Stimulated activated effector memory CD8-positive, alpha-beta T cell treated with anti-CD3 and anti-CD28 coated beads, Interleukin-12 subunit alpha, Interleukin-12 subunit beta, amount 100 ng/mL, for 72 hours (primary cell): ENCODE measurements around the gene INPP5A.

Experiments used
- ATAC-seq: fragments of 150-1000 bp; cut with Tn5 transposase; 2 replicates; pipeline ENCODE4 v1.10.0; 2021
- DNase-seq, 2 donors: peaks; one replicate each; pipeline ENCODE4 v3.0.0; 2021 to 2022; ENCODE audit warnings: low spot score in 2 of 2
- H3K27ac Mint-ChIP-seq: one replicate; pipeline ENCODE4 v1.8.0; 2022; ENCODE audit warnings: mild to moderate bottlenecking, mixed read lengths
- H3K36me3 Mint-ChIP-seq: one replicate; pipeline ENCODE4 v1.8.0; 2022; ENCODE audit warnings: mild to moderate bottlenecking, mixed read lengths
- H3K4me1 Mint-ChIP-seq: one replicate; pipeline ENCODE4 v1.8.0; 2022; ENCODE audit warnings: mixed read lengths
- H3K4me3 Mint-ChIP-seq: one replicate; pipeline ENCODE4 v1.8.0; 2022; ENCODE audit warnings: mild to moderate bottlenecking, mixed read lengths
- H3K9me3 Mint-ChIP-seq: one replicate; pipeline ENCODE4 v1.8.0; 2022; ENCODE audit warnings: mixed read lengths

INPP5A gene

DNA sequence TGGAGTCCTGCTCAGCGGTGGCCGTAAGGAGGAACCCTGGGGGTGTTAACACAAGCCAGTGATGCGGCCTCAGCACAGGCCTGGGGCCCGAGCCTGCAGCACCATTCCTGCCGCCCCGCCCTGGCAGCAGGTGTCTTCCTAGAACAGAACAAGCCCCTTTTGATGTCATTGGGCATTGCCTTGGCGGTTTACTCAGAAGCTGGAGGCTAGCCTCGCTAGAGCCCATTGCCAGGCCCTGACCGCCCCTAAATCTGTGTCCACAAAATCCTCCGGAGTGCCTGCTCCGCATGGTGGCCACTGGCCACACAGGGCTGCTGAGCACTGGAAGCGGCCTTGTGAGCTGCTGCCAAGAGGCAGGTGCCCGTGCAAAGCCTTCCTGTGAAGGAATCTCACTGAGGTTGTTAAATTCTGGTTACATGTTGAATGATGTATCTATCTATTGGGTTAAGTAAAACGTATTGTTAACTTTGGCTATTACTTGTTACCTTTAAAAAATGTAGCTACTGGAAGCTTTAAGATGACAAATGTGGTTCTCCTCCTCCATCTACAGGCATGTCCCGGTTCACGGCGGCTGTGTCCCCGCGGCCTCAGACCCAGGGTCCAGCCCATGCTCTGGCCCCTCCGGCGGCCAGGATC is 1.2 kb upstream of the INPP5A start:
- no peak for ATAC-seq
- peaks cover 5% of the 10 kb centered on the region for H3K9me3 Mint-ChIP-seq
- peak overlapping the region; percentile 91 for H3K4me3 Mint-ChIP-seq
- H3K4me1 Mint-ChIP-seq: peaks cover 37% of the 10 kb centered on the region
- H3K27ac Mint-ChIP-seq: no peak overlapping the region
- DNase-seq: no peak
- H3K36me3 Mint-ChIP-seq: peaks cover 13% of the 10 kb centered on the region

DNA sequence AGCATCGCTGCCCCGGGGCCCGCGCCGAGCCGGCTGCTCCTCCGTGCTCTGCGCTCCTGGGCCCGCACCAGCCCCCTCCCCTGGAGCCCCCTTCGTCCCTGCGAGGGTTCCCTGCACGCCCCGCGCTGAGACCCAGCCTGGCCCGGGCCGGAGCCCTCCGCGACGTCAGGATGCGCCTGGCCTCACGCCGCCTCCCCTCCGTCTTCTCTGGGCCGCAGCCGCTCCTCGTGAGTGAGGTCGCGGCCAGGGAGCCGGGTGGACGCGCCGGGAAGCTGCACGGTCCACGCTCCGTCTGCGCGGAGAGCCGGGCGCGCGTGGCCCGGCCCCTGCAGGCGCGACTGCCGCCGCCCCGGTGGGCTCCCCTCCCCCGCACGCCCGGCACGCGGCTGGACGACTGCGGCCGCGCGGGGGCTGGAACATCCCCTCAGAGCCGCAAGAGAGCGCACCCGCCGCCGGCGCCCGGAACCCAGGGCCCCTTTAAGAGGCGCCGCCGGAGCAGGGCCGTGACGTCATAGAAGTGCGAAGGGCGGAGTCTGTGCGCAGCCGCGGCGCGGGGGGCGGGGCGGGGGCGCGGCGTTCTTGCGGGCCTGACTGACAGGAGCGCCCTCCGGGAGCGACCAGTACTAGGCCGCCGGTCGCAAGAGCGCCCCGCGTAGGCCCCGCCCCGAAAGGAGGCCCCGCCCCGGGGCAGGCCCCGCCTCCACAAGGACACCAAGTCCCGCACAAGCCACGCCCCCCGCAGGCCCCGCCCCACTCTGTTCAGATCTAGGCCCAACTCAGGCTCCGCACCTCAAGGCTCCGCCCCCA is 507 bp upstream of the INPP5A start:
- Mint-ChIP-seq H3K36me3 (peaks cover 13% of the 10 kb centered on the region), H3K27ac (no peak overlapping the region), H3K4me3 (peak overlapping the region; percentile 91), H3K9me3 (no peaks in the 10 kb centered on the region), H3K4me1 (peaks cover 44% of the 10 kb centered on the region)
- ATAC-seq (peak; percentile 91), DNase-seq (peak; percentile 100)

DNA sequence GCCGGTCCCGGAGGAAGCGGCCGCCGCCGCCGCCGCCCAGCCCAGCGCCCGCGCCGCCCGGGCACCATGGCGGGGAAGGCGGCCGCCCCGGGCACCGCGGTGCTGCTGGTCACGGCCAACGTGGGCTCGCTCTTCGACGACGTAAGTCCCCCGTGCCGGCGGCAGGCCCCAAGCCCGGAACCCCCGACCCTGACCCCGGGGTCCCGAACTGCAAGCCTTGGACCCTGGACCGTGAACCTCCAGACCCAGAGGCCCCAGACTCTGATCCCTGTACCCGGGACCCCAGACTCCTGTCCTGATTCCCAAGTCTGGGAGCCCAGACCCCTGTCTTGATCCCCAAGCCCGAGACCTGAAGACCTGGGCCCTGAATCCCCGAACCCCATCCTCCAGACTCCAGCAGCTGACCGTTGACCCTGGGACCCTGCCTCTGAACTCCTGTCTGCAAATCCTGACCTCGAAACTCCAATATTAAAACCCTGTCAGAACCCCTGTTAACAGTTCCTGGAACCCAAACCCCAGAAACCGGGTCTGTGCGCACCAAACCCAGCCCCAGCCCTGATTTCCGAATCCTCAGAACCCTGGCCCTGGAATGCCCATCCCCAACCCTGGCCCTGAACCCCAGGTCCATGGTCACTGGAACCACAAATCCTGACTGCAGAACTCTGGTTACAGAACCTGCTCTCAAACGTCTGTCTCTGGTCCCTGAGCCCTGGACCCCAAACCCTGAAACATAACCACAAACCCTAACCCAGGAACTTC is 623 bp downstream of the INPP5A start:
- peaks cover 50% of the 10 kb centered on the region for H3K4me1 Mint-ChIP-seq
- ATAC-seq (no peak), DNase-seq (no peak)
- H3K36me3 Mint-ChIP-seq: peaks cover 13% of the 10 kb centered on the region
- no peaks in the 10 kb centered on the region for H3K9me3 Mint-ChIP-seq
- H3K27ac Mint-ChIP-seq: peak overlapping the region; percentile 88
- peak overlapping the region; percentile 91 for H3K4me3 Mint-ChIP-seq

DNA sequence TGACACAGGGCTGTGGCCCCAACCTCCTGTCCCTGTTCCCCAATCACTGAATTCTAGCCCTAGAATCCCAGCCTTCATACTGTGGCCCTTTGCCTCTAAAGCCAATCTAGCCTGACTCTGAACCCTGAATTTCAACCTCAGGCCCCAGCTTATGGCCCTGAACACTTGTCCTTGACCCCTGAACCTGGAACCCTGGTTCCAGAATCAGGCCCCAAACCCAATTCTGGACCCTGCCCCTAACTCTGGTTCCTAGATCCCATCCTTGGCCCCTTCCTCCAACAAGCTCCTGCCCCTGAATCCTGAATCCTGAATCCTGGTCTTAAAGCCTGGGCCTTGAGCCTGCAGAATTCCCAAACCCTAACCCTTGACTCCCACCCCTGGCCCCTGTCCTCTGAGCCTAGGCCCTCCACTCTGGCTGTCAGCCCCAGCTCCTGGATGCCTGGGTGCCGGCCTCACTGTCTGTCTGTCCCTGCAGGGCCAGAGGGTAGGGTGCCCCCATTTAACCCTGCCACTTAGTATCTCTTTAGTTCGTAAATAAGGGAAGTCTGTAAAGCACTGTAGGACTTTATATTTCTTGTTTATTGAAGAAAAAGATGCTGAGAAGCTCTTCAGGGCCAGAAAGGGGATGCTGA is 1.3 kb downstream of the INPP5A start:
- Mint-ChIP-seq H3K4me1 (peaks cover 52% of the 10 kb centered on the region), H3K36me3 (peaks cover 13% of the 10 kb centered on the region), H3K27ac (peak overlapping the region; percentile 88), H3K9me3 (no peaks in the 10 kb centered on the region), H3K4me3 (peak overlapping the region; percentile 91)
- no peak for ATAC-seq
- no peak for DNase-seq

DNA sequence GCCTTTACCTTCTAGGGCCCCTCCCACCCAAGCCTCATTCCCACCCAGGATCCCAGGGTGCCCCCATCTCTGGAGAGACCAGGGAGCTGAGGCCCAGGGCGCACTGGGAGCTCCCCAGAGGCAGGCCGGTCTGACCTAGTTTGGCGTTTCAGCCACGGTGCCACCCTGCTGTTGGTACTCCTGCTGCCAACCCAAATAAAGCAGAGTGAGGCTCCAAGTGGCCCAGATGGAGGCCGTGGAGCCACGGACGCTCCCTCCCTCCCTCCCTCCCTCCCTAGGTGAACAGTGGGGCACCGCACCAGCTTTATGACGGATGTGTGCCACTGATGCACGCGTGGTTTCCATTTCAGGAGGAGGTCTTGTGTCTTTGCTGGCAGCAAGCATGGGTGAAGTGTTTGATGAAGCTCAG is 1.8 kb downstream of the INPP5A start:
- no peak for ATAC-seq
- no peak for DNase-seq
- Mint-ChIP-seq H3K4me3 (peak overlapping the region; percentile 91), H3K36me3 (peaks cover 13% of the 10 kb centered on the region), H3K4me1 (peaks cover 57% of the 10 kb centered on the region), H3K27ac (peak overlapping the region; percentile 88), H3K9me3 (no peaks in the 10 kb centered on the region)

DNA sequence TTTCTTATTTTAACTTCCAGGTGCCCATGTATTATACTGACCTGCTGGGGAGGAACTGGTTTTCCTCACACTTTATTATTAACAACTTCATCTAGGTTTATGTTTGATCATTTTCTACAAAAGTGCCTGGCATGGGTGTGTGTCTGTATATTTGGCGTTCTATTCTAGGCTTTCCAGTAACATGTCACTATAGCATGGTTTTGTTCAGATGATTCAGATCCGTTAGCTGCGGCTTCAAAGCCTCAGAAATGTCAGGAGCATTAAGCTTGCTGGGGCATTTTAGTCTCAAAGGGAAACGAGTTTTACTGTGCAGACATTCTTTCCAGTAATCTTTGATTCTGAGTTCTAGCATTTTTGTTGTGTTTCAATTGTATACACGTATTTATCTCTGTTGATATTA is 2.3 kb downstream of the INPP5A start:
- ATAC-seq (no peak), DNase-seq (no peak)
- Mint-ChIP-seq H3K27ac (no peak overlapping the region), H3K4me1 (peaks cover 60% of the 10 kb centered on the region), H3K4me3 (peak overlapping the region; percentile 91), H3K9me3 (no peaks in the 10 kb centered on the region), H3K36me3 (peaks cover 12% of the 10 kb centered on the region)

DNA sequence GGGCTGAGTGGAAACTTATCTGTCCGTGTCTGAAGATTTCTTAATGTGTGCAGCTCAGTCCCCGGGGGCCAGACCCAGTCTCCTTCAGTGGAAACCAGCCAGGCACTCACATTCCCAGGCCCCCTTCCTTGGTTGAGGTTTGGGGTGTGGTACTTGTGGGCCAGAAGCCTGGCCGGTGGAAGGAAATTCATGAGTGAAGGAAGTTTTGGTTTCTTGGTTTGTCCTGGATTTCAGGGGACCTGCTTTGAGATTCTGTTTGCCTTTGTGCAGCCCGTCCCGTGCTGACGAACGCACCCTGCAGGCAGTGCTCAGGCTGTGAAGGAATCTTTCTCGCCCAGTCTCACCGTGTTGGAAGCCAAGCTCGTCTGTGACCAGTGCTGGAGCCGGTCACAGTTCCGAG is 2.9 kb downstream of the INPP5A start:
- no peaks in the 10 kb centered on the region for H3K9me3 Mint-ChIP-seq
- H3K36me3 Mint-ChIP-seq: peaks cover 6% of the 10 kb centered on the region
- H3K4me3 Mint-ChIP-seq: peak overlapping the region; percentile 91
- H3K4me1 Mint-ChIP-seq: peaks cover 58% of the 10 kb centered on the region
- DNase-seq (no peak), ATAC-seq (no peak)
- H3K27ac Mint-ChIP-seq: no peak overlapping the region

DNA sequence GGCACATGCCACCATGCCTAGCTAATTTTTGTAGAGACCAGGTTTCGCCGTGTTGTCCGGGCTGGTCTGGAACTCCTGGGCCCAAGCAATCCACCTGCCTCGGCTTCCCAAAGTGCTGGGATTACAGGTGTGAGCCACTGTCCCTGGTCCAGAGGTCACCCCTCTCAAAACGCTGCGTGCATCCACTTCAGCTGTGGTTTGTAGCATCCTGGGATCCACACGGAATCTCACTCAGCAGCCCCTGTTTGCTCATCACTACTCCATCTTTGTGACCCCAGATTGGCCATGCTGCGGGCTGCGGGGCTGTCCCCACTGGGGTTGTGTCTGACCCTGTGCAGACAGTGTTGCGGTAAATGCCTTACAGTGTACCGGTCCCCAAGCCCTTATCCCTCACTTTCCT is 3.5 kb downstream of the INPP5A start:
- no peaks in the 10 kb centered on the region for H3K9me3 Mint-ChIP-seq
- H3K27ac Mint-ChIP-seq: peak overlapping the region; percentile 60
- H3K4me1 Mint-ChIP-seq: peaks cover 57% of the 10 kb centered on the region
- peak overlapping the region; percentile 22 for H3K4me3 Mint-ChIP-seq
- DNase-seq: no peak
- no peak for ATAC-seq
- H3K36me3 Mint-ChIP-seq: peaks cover 6% of the 10 kb centered on the region

DNA sequence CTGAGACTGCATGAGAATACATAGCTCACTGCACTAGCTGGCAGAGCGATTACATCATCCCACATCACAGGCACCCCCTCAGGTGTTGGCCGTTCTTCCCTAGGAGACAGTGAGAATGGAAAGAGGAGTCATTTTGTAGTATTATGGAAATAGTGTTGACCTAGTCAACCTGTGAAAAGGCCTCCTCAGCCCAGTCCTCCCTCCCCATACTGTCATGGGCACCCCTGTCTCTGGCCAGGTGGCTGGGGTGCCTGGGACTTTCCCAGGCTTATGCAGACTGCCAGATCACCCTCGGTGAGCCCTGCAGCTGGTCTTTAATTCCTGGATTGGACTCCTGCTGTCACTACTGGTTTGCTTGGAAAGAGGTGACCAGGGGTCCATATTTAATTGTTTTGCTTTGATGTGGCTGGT is 4.0 kb downstream of the INPP5A start:
- Mint-ChIP-seq H3K9me3 (no peaks in the 10 kb centered on the region), H3K4me1 (peaks cover 57% of the 10 kb centered on the region), H3K27ac (peak overlapping the region; percentile 60), H3K4me3 (peak overlapping the region; percentile 22), H3K36me3 (peaks cover 6% of the 10 kb centered on the region)
- no peak for DNase-seq
- no peak for ATAC-seq

DNA sequence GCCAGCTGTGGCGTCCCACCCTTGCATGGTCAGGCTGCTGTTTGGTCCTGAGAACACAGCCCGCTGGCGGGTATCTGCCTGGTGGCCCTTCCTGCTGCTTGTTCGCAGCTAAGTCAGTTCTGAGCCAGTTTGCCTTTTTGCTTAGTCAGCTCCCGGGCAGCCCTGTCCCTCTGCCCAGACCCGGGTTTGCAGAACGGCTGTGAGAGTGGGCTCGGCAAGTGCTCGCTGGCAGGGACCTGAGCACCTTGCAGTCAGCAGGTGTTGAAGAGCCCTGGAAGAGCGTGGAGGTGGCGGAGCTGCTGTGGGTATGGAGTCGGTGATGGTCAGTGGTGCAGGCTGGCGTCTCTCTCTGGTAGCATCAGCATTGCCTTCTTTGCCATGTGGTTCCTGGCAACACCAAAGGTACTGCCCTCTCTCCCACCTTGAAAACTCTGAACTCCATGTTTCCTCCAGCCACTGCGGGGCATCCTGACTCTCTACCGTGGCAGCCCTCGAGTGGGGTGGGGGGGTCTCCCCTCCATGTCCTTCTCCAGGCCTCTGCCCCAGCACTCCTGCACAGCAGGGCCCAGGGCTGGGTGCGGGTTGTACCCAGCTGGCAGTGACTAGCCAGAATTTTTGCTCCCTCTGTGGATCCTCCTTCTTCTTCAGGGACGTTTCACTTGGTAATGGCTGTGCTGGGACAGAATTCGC is 4.6 kb downstream of the INPP5A start:
- DNase-seq (no peak), ATAC-seq (no peak)
- peaks cover 57% of the 10 kb centered on the region for H3K4me1 Mint-ChIP-seq
- no peak overlapping the region for H3K27ac Mint-ChIP-seq
- H3K36me3 Mint-ChIP-seq: peaks cover 6% of the 10 kb centered on the region
- no peaks in the 10 kb centered on the region for H3K9me3 Mint-ChIP-seq
- no peak overlapping the region for H3K4me3 Mint-ChIP-seq

DNA sequence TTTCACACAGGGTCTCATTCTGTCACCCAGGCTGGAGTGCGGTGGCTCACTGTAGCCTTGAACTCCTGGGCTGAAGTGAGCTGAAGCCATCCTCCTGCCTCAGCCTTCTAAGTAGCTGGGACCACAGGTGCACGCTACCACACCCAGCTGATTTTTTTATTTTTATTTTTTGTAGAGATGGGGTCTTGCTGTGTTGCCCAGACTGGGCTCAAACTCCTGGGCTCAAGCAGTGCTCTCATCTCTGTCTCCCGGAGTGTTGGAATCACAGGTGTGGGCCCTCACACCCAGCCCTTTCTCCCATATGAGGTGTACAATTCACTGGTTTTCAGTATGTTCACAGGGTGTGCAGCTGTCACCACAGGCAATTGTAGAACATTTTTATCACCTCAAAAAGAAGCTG is 5.2 kb downstream of the INPP5A start:
- no peak for DNase-seq
- Mint-ChIP-seq H3K27ac (no peak overlapping the region), H3K4me1 (peaks cover 57% of the 10 kb centered on the region), H3K4me3 (no peak overlapping the region), H3K36me3 (peaks cover 6% of the 10 kb centered on the region), H3K9me3 (no peaks in the 10 kb centered on the region)
- no peak for ATAC-seq

DNA sequence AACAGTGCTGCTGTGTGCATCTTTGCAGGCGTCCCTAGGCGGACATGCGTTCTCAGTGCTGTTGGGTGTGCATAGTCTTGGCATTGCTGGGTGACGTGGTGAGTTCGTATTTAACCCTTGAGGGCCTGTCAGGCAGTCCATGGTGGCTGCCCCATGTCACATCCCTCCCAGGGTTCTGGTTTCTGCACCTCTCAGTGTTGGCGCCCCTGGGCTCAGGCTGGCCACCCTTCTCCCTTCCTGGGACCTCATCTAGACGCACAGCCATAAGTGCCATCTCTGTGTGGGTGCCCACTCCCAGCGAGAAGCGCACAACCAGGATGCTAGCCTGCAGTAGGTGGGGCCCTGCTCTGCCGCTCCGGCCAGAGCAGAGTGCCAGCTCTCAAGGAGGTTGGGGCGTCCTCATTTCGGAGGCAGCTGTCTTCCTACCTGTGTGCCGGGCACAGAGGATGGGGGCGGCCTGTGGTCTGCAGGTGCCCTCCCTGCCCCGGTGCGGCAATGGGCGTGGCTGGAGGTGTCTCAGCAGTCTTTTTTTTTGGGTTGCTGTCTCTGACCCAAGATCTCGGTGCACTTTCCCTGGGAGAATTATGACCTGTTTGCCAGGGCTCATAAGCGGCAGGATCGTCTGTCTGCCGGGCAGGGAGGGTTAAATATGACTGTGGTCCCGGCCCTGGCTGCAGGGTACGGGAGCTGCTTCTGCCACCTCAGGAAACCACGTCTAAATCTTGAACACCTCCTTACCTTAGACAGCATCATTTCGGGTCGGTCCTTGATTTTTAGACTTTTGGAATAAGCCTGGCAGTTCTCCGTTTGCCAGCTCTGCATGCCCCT is 6.5 kb downstream of the INPP5A start:
- H3K9me3 Mint-ChIP-seq: no peaks in the 10 kb centered on the region
- peak overlapping the region; percentile 72 for H3K4me3 Mint-ChIP-seq
- ATAC-seq (no peak), DNase-seq (no peak)
- peak overlapping the region; percentile 69 for H3K27ac Mint-ChIP-seq
- H3K36me3 Mint-ChIP-seq: peaks cover 6% of the 10 kb centered on the region
- peaks cover 50% of the 10 kb centered on the region for H3K4me1 Mint-ChIP-seq

DNA sequence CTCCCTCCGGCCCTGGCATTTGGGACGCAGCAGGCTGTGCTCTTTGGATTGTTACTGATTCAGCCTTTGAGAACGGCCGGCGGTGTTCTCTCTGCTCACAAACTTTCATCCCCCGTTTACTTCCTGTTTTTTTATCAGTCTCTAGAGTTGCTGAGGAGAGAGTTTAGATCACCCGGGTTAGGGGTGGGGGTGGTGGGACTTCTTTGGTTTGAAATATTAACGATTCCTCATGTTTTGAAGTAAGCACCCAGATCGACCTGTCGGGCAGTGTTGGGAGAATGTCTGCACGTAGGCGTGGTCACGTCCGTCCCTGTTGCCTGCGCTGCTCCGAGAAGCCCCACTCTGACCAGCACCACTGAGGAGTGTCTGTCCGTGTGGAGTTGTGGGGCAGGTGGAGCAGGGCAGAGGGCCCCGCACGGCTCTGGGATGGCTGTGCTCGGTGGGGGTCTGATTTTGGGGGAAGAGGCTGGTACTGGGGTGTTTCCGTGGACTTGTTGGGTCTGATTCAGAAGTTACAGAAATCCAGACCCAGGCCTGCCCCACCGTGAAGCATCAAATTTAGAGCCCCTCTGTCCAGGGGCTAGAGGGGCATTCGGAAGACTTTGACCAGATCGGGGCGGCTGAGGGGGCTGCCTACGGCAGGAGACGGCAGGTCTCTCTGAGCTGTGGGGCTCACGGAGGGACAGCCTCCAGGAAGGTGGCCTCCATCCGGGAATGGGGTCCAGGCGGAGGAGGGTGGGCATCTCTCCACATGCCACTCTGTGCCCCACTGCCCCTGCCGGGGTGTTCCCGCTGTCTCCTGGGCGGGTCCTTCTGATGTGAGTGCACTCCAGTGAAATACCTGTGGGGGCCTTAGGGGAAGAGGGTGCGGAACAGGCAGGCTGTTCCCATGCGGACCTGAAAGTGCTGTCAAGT is 7.4 kb downstream of the INPP5A start:
- DNase-seq (no peak), ATAC-seq (no peak)
- Mint-ChIP-seq H3K4me1 (peaks cover 48% of the 10 kb centered on the region), H3K27ac (peak overlapping the region; percentile 69), H3K4me3 (peak overlapping the region; percentile 72), H3K9me3 (no peaks in the 10 kb centered on the region), H3K36me3 (peaks cover 5% of the 10 kb centered on the region)
